ENCODE results near the gene MDH2.
A peak's percentile ranks its signal among the peaks of the same experiment; 100 is the strongest.
"Not testable (repeated sequence)": the region's sequence is repeated elsewhere in the genome, so short reads cannot be mapped to it uniquely, and the experiment has no call there.

Gene MDH2, protein sequence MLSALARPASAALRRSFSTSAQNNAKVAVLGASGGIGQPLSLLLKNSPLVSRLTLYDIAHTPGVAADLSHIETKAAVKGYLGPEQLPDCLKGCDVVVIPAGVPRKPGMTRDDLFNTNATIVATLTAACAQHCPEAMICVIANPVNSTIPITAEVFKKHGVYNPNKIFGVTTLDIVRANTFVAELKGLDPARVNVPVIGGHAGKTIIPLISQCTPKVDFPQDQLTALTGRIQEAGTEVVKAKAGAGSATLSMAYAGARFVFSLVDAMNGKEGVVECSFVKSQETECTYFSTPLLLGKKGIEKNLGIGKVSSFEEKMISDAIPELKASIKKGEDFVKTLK

DNA sequence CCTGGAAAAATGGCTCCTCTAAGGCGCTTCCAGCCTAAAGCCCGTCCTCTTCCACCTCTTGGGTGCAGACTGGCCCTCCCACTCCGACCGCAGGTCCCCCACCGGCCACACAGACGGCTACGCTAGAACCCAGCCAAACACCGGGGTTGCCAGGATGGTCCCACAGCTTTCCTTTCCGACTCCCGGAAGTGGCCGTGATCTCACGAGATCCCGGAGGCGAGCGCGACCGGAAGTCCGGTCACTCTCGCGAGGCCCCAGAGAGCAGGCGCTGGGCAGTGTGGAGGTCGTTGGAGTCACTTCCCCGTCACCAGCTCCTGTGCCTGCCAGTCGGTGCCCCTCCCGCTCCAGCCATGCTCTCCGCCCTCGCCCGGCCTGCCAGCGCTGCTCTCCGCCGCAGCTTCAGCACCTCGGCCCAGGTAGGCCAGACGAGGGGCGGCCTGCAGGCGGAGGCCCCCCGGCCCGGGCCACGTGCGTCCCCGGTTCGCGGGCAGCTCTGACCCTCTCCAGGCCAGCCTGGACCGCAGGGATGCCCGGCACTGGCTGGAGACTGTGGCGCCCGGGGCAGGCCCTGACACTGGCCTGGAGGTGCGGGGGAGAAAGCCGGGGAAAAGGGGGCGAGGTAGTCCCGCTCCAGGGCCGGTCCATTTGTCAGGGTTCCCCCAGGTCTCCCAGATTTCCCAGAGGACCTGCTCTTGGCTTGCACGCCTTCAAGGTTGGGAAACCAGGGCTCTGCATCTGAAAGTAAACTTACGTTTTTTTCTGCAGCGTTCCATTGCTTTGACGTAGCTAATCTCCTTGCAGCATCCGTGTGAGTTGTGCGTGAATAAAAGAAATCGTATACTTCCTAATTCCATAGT, at the start of gene MDH2, which contains the start of gene STYXL1:
MDH2 (plus strand) TSS at position 296 of the 857 bp plus-strand sequence; CDS start at position 351, 55 bp downstream.
STYXL1 (minus strand) TSS at position 190 of the 857 bp plus-strand sequence. CDS start 17,477 bp downstream, outside the sequence.
- peak; percentile 85 for DNase-seq

DNA sequence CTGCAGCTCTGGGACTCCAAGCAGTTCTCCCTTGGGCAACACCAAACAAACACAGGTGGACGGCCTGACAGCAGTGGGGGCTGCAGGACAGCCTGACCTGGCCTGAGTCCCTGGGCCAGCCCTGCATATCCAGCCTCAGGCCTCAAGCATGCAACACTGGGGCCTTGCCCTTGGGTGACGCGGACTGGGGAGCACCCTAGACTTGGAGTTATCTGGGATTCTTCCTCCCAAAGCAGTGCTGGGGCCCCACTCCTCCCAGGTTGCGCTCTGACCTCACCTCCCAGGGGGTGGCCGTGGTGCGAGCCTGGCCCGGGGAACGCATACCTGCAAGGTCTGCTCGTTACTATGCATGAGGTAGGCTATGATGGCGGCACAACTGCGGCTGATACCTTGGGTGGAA, 47.3 kb upstream of the MDH2 start:
- peak; percentile 13 for DNase-seq

DNA sequence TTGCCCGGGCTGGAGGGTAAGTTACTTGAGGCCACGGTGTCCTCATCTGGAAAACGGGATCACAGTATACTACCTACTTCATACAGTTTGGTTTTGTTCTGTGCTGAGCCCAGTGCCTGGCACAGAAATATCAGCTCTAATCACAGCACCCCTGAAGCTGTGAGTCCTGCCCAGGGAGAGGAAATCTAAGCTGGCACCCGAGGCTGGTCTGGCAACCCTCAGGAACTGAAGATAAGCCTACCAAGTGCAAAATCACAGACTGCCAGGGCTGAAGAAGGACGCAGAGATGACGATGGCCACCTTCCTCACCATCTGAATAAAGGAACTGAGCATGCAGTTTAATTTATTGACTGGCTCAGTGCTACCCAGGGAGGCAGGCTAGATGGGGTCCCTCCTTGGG, 45.8 kb upstream of the MDH2 start:
- DNase-seq, result peak; percentile 3

DNA sequence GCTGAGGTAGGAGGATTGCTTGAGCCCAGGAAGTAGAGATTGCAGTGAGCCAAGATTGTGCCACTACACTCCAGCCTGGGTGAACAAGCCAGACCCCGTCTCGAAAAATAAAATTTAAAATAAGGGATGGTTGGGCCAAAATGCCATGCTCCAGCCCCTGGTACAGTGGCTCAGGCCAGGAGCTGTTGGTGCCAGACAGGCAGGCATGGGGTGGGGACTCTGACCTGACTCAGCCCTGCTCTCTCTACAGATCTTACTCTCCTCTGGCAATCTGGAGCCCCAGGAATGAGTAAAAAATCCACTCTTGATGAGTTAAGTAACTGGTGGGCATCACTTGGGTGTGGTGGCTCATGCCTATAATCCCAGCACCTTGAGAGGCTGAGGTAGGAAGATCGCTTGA, 45.1 kb upstream of the MDH2 start:
- DNase-seq, result no peak

DNA sequence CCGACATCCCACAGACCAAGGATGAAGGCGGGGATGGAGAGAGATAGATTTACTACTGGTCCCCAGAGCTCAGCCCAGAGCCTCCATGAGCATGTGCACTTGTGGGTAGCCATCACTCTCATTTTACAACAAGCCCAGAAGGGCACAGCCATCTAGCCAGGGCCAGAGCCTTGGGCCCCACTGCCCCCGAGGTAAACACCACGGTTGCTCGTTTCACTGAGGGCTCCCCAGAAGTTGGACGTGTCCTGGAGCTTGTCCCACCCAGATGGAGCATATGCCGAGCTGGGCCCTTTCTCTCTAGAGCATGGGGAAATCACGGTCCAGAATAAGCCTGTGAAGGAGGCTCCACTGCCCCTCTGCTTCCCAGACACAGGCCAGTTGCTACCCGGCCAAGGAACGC, 44.6 kb upstream of the MDH2 start:
- no peak for DNase-seq

DNA sequence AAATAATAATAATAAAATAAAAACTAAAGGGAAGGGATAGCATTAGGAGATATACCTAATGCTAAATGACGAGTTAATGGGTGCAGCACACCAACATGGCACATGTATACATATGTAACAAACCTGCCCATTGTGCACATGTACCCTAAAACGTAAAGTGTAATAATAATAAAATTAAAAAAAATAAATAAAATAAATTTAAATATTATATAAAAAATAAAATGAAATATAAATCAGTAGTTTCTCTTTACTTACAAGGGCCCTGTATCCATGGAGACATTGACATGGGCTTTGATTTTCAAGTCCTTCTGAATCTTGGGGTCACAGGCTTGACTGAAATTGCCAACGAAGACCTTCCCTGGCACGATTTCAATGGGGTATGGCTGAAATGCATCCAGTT, 42.9 kb upstream of the MDH2 start:
- DNase-seq, result not testable (repeated sequence)

DNA sequence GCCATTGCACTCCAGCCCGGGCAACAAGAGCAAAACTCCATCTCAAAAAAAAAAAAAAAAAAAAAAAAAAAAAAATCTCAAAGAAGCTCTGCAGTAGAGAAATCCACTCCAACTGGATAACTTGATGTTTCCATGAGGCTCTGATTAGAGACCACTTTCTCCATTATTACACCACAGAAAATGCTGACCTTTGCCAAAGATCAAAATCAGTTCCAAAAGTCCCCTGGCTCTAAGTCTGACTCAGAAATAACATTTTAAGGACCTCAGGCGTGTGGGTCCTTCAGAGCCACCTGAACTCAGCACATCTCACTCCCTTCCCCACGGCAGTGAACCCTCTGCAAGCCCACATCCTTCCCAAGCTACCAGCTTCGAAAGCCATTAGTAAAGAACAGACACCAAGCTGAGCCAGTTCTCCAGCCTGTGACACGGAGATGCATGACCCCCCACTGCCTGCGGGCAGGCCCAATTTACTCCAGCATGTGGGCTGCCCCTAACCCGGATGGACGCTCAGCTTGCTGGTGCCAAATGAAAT, 39.7 kb upstream of the MDH2 start:
- no peak for DNase-seq

DNA sequence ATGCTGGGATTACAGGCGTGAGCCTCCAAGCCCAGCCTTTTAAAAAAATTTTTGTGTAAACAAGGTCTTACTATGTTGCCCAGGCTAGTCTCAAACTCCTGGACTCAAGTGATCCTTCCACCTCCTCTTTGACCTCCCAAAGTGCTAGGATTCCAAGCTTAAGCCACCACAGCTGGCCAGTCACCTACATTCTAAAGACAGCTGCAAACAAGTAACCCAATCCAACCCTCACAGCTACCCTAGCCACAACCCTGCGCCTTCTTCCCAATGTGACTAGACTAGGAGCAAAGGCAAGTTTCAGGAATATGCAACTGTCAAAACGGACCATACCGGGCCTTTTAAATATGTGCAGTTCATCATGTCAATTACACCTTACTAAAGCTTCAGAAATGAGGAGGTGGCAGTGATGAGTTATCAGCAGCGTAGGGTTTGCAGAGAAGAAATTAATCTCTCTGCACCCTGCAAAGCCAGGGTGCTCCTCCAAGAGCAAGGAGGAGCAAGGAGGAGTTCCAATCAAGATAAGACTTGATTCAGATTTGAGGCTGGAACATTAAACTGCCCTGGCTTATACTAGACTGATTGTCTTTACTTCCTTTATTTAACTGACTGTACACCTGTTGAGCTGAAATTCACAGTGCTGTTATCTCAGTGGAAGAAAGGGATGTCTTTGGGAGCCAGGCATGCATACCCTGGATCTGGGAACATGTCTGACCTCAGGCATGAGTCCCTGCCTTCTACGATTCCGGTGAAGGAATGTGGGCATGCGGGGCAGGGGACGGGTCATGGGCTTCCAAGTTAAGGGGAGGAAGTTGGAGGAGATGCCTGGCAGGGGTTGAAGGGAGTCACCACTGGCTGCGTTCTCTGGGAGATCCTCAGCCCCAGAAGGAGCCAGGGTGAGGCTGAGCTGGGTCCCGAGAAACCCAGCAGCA, 38.0 kb upstream of the MDH2 start:
- no peak for DNase-seq

DNA sequence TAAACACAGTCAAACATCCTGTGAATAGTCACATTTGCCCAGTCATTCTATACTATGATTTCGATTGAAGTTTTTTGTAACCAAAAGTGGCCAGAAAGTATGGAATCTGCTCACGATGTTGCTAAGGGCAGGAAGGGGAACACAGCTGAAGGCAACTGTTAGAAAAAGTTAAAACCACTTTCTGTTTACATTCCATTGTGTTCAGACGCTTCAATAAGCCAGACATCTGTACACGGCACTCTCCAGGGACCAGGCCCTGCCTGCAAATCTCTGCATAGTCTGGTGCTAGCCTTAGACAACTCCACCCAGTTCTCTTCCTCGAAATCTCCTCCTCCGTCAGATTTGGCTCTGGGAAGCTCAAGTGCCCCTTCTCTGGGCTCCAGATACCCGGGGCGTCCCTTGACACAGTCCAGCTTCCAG, 36.5 kb upstream of the MDH2 start:
- no peak for DNase-seq

DNA sequence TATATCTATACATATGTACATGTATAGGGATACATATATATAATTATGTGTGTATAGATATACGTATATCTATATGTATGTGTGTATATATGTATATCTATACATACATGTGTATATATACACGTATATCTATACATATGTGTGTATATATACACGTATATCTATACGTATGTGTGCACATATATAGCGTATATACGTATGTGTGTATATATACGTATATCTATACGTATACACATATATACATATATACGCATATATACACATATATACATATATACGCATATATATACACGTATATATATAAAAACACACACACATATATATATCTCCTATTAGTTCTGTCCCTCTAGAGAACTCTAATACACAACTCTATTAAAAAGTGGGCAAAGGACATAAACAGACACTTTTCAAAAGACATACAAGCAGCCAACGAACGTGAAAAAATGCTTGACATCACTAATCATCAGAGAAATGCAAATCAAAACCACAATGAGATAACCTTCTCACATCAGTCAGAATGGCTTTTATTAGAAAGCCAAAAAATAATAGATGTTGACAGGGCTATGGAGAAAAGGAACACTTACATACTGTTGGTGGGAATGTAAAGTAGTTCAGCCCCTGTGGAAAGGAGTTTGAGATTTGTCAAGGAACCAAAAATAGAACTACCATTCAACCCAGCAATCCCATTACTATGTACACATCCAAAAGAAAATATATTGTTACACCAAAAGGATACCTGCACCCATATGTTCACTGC, 31.5 kb upstream of the MDH2 start:
- DNase-seq, result no peak

DNA sequence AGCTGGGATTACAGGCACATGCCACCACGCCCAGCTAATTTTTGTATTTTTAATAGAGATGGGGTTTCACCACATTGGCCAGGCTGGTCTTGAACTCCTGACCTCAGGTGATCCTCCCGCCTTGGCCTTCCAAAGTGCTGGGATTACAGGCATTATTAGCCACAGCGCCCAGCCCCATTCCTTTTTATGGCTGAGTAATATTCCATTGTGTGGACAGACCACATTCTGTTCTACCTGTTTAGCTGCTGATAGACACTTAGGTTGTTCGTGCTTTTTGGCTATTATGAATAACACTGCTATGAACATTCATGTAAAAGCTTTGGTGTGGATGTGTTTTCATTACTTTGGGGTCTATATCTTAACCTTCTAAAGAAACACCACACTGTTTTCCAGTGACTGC, 29.4 kb upstream of the MDH2 start:
- not testable (repeated sequence) for DNase-seq

DNA sequence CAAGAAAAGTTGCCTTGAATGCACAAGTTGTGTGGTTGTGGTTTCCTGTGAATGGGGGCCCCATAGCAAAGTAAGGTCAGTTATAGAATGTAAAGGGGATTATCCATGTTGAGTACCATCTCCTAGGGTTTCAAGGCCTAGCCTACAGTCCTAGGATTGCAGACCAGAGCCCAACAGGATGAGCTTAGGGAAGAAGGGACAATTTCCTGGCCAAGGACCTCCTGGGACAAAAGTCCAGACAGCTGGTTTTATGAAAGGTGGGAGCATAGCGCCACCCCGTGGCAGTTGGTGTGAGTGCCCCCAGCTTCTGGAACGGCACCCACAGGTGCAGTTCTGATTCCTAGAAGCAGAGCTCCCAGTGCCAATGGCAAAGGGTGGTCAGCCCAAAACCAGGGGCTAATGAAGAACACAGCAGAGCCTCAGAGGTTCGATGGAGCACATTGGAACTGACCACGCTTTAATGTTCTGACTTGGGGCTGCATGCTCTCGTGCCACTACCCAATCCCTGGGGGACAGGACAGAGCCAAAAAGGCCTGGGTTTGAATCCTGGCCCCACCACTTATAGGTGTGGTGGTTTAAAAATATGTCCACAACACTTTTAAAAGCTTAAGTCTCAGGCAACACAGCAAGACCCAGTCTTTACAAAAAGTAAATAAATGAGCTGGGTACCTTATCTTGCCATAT, 27.7 kb upstream of the MDH2 start:
- peak; percentile 74 for DNase-seq

DNA sequence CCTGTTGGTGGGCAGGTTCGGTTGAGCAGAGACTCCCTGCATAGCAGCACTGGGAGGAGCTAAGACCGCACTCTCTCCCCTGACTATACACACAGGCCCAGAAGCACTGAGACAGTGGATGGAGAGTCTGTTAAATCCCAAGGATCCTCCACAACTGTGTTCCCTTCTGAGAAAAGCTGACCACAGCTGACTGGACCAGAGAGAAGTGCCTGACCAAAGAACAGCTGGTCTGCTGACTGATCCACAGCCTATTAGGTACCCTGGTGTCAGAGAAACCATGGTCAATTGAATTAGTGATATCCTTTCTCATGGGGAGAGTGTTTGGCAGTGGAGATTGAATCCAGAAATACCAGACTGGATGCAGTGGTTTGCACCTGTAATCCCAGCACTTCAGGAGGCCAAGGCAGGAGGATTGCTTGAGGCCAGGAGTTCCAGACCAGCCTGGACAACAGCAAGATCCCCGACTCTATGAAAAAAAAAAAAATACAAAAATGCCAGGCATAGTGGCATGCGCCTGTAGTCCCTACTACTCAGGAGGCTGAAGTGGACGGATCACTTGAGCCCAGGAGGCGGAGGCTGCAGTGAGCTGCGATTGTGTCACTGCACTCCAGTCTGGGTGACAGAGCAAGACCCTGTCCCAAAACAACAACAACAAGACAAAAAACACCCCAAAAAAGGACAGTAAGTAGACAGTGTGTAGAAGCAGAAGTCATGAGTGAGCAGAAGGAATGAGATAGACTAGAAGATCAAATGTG, 25.7 kb upstream of the MDH2 start:
- no peak for DNase-seq

DNA sequence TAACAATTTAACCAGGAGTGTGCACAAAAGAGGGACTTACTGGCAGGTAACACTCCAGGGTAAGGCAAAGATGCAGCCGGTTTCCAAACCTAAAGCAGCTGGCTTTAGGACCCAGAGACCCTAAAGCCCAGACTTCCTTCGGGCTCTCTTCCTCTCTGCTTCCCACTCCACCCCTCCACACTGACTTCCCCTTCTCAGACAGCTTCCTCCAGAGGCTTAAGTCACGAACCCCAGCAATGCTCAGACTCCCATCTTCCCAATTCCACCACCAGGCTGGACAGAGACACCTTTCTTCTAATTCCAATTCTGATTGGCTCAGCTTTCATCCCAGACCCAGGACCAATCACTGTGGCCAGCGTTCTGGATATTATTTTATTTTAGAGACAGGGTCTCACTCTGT, 24.9 kb upstream of the MDH2 start:
- no peak for DNase-seq

DNA sequence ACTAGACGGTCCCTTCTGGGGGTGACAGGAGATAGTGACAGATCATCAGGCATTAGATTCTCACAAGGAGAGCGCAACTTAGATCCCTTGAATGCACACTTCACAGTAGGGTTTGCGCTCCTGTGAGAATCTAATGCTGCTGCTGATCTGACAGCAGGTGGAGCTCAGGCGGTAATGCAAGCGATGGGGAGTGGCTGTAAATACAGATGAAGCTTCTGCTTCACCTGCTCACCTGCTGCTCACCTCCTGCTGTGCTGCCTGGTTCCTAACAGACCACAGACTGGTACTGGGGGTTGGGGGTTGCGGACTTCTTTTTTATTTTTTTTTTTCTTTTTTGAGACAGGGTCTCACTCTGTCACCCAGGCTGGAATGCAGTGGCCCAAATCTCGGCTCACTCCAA, 18.2 kb upstream of the MDH2 start:
- not testable (repeated sequence) for DNase-seq

DNA sequence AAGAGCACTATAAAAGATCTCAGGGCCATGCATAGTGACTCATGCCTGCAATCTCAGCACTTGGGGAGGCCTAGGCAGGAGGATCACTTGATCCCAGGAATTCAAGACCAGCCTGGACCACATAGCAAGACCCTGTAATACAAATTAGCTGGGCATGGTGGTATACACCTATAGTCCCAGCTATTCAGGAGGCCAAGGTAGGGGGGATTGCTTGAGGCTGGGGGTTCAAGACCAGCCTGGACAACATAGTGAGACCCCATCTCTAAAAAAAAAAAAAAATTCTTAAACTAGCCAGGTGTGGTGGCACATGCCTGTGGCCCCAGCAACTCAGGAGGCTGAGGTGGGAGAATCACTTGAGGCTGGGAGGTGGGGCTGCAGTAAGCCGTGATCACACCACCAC, 15.9 kb upstream of the MDH2 start:
- no peak for DNase-seq

DNA sequence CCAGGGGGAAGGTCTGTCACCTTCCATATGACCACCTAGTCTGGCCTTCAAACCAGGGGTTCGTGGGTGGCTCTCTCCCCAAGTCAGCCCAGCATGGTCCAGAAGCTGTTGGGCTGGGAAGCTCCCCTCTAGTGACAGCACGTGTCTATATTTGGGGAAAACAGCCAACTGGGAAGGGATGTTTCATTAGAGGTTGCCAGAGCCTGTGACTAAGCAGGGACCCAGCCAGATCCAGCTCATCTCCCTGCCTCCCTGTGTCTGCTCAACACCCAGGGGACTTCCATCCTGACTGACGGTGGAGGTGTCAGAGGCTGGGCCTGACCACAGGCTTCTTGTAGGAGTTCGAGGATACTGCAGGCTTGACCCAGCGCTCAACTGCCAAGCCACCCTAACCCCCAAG, 10.6 kb upstream of the MDH2 start:
- no peak for DNase-seq

DNA sequence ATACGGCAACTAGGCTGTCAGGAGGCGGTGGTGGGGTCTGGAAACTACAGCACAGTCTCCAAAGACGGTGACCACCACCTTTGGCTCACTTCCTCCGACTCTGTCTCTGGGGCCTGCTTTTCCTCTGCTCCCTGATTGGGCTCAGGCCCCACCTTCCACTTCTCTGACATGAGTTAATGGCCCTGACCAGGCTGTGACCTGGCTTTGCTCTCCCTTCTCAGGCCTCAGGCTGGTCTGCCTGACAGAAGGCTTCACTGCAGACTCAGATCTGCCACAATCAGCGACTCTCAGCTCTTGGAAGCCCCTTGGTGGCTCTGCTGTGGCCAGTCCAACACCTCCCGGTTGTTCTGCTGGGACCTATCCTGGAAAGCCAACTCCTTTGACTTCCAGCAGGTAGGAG, 7.8 kb upstream of the MDH2 start:
- no peak for DNase-seq

DNA sequence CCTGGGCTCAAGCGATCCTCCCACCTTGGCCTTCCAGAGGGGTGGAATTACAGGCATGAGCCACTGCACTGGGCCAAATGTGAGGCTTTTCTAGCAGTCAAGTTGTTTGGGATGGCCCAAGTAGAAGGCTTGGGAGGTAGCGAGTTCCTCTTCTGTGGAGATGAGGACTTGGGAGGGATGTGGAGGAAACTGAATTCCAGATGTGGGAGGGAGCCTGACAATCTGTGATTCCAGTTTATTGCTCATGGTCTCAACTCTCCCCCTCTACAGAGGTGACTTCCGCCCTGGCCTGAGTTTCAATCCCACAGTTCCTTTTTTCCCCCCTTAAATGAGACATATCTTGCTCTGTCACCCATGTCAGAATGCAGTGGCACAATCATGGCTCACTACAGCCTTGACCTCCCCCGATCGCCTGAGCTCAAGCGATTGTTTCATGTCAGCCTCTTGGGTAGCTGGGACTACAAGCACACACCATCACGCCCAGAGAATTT, 3.5 kb upstream of the MDH2 start:
- no peak for DNase-seq

DNA sequence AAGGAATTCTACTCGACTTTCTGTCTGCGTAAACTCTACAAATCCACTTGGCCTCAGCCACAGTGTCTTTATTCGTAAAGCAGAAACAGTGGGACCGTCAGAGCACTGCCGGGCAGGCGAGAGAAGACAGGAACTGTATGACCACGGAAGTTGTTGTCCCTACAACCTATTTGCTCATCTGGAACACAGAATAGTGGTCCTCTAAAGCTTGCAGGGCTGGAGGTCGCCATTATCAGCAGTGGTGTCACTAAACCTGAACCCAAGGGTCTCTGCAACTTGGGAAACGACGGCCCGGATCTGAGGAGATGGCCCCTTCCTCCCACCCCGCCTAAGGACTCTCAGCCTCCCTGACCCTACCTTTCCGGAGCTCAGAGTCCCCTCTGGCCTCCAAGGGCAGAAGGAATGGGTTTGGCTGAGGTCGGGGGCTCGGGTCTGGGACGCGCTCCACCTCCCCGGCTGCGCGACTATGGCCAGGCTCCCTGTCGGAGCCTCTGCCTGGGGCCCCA, 548 bp upstream of the MDH2 start:
- no peak for DNase-seq
